ENCODE results near the gene PIK3R6.

DNA sequence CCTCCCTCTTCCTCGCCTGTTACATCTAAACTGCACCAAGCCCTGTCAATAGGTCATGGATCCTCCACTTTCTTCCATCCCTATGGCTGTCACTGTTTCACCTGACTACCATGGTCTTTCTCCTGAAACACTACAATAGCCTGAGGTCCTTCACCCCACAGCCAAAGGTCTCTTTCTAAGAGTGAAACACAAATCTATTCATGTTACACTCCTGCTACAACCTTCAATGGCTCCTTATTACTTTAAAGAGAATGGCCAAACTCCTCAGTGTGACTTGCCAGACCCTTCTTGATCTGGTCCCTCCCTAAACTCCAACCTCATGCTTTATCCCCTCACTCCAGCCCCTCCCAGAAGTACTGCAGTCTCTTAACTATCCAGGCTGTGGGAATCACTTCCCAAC, 618 bp upstream of the PIK3R6 start:
- no peak for TF ChIP-seq CTCF (conservative IDR thresholded peaks at IDR 0.05 in 1 of 2, IDR thresholded peaks at IDR 0.05 in 1 of 2; ENCODE audit: extremely low read depth in 1 of 2, insufficient read depth in 1 of 2, low read depth in 1 of 2, low read length in 2 of 2)
- TF ChIP-seq EZH2 (IDR thresholded peaks at IDR 0.05; ENCODE audit: borderline replicate concordance, low read length): no peak
